GM18909 (cell line): ENCODE measurements around the gene CD276.

Experiments used
- ATAC-seq: cut with Tn5 transposase; IDR thresholded peaks from one replicate; pipeline ENCODE4 v1.9.1; 2021; ENCODE audit warnings: mild to moderate bottlenecking; ENCODE audit not compliant: unreplicated experiment, poor library complexity

The CD276 gene

GRCh38 chr15:73758461-73758860, 74.3 kb downstream of the CD276 start:
- no peak for ATAC-seq

DNA sequence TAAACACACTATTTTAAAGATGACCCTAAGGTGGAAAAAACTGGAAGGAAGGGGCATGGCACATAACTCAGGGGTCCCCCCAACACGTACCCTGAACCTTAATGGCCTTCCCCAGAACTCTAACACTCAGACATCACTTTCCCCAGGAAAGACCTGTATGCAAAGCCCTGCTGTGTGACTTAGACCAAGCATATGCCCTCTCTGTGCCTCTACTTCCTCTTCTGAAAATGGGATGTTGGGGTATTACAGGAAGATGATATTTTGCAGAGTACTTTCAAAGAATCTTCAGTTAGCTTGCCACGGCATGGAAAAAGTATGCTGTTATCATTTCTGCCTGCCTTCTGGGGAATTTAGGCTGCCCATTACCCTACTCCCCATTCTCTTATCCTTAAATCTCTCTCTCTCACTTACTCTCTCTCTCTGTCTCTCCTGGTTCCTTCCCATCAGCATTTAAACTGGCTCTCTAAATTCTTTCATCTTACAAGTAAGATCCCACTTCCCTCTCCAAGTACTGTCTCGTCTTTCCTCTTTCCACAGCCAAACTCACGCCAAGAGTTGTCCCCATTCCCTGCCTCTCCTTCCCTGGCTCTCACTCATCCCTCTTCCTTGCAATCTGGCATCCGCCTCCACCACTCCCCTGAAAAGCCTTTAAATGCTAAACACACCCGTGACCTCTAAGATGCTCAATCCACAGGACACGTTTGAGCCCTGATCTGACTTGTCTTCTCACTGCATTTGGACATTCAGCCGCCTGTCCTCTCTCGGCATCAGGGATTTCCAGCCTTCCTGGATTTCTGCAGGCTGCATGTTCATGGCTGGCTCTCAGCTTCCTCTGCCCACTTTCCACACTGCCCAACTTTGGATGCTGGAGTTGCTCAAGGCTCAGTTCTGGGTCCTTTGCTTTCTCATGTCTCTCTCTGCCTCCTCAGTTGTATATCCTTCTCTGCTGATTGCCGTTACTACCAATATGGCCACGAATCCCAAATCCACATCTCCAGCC, 76.4 kb downstream of the CD276 start:
- no peak for ATAC-seq

DNA sequence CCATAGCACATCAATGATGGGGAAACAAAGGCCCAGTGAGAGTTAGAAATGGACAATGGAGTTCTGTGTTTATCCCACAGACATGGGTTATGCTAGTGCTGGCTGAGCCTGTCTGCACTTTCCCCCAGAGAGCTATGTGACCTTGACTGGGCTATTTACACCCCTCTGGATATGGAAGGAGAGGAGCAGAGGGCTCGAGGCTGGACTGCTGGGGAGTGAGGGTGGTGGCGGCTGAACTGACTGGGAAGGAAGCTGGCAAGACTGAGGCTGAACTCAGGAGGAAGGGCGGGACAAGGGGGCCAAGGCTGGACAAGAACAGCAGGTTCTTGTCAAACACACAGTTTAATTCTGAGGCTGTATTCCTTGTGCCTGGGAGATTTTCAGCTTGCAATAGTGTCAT, 79.7 kb downstream of the CD276 start:
- ATAC-seq: no peak
